GM21619 (cell line): ENCODE measurements around the gene SORCS2.

Experiments
- ATAC-seq: cut with Tn5 transposase; IDR thresholded peaks from one replicate; pipeline ENCODE4 v1.9.1; 2021; ENCODE audit not compliant: unreplicated experiment

SORCS2 gene

GRCh38 chr4:7637139-7637538 is 444.8 kb downstream of the SORCS2 start:
- no peak for ATAC-seq

DNA sequence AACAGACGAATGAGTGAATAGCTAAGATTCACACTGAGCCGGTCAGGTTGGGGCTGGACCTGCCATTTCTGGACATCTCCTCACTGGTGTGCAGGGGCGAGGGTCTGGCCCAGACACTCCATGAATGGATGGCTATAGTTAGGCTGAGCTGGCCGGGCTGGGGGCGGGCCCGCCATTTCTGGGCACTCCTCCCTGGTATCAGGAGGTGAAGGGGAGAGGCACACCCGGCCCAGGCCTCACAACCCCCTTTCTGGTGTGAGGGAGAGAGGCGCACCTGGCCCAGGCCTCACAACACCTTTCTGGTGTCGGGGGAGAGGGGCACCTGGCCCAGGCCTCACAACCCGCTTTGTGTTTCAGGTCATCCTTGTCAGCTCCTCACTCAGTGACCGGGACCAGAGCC is 445.6 kb downstream of the SORCS2 start:
- ATAC-seq, result no peak

GRCh38 chr4:7638489-7638888 is 446.2 kb downstream of the SORCS2 start:
- ATAC-seq, result no peak

GRCh38 chr4:7638984-7639789 is 446.8 kb downstream of the SORCS2 start:
- no peak for ATAC-seq

DNA sequence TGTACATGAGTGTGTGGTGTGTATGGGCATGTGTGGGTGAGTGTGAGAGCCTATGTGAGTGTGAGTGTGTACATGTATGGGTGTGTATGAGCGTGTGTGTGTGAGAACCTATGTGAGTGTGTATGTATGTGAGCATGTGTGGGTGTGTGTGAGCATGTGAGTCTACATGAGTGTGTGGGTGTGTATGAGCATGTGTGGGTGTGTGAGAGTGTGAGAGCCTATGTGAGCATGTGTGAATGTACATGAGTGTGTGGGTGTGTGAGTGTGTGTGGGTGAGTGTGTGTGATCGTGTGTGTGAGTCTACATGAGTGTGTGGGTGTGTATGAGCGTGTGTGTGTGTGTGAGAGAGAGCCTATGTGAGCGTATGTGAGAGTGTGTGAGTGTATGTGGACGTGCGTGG is 447.8 kb downstream of the SORCS2 start:
- no peak for ATAC-seq

DNA sequence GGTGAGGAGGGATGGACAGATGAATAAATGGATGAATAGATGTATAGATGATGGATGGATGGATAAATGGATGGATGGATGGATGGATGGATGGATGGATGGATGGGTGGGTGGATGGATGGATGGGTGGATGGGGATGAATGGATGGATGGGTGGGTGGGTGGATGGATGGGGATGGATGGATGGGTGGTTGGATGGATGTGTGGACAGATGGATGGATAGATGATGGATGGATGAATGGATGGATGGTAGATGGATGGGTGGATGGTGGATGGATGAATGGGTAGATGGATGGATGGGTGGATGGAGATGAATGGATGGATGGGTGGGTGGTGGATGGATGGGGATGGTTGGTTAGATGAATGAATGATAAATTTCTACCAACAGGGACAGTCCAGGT is 449.4 kb downstream of the SORCS2 start:
- ATAC-seq, result no peak

DNA sequence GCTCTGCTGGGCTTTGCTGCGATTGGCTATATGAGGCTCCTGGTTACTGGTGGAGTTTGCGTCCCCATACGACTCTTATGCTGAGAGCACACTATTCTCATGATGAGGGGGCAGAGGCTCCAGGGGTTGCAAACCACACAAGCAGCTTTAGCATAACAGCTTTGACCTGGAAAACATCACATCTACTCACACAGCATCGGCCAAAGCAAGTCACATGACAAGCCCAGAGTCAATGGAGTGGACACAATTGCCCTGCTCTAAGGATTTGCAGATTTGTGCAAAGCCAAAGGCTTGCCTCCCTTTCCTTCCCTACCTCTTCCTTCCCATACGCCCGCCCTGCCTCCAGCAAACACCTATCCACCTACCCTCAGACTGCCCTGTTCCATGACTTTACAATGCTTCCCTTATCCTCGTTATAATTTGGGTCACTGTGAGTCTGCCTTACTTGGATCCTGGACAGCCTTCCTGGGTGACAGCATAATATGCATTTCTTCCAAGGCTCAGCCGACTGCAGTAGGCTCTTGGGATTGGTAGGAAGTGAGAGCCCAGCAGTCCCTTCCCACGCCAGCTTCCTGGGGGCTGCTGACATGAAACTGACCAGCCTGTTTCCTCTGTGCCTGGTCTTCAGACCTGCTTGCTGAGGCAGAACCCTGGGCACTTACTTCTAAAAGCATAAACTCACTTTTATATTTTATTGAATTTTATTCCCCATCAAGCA is 450.6 kb downstream of the SORCS2 start:
- no peak for ATAC-seq

DNA sequence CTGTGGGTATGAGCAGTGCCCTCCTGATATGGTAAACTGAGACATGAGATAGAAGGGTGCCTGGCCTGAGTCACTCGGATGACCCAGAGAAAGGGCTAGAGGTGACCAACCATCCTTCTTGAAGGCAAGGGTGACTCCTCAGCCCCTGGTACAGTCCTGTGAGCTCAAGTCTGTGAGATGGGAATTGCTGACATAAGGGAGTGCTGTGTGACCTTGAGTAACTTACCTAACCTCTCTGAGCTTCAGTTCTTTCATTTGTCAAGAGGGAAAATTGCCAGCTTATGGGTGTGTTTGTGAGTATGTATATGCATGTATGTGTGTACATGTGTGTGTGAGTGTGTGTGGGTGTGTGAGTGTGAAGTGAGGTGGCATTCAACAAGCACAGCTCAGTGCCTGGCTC is 452.8 kb downstream of the SORCS2 start:
- ATAC-seq, result no peak

- ATAC-seq, result no peak
Measured at GRCh38 chr4:7645956-7646355, 453.6 kb downstream of the SORCS2 start.

- ATAC-seq, result no peak
Measured at GRCh38 chr4:7646384-7647061, 454.2 kb downstream of the SORCS2 start.

DNA sequence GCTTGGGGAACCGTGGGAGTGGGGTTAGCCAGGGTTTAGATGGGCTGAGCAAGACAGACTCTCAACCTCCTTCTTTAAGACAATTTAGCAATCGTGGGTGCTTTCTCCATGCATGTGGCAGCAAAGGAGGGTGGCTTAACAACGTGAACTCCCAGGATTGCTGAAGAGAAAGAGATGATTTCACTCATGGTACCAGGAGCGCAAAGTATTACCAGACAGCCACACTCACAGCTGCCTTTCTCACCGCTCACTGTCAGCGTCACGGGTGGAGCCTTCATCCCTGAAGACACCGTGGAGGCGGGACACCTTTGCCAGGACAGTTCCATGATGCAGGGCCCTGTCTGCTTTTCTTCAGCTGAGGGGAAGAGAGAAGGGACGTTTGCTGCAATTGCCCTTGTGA is 454.8 kb downstream of the SORCS2 start:
- no peak for ATAC-seq

GRCh38 chr4:7647600-7648543 is 455.5 kb downstream of the SORCS2 start:
- ATAC-seq, result no peak

DNA sequence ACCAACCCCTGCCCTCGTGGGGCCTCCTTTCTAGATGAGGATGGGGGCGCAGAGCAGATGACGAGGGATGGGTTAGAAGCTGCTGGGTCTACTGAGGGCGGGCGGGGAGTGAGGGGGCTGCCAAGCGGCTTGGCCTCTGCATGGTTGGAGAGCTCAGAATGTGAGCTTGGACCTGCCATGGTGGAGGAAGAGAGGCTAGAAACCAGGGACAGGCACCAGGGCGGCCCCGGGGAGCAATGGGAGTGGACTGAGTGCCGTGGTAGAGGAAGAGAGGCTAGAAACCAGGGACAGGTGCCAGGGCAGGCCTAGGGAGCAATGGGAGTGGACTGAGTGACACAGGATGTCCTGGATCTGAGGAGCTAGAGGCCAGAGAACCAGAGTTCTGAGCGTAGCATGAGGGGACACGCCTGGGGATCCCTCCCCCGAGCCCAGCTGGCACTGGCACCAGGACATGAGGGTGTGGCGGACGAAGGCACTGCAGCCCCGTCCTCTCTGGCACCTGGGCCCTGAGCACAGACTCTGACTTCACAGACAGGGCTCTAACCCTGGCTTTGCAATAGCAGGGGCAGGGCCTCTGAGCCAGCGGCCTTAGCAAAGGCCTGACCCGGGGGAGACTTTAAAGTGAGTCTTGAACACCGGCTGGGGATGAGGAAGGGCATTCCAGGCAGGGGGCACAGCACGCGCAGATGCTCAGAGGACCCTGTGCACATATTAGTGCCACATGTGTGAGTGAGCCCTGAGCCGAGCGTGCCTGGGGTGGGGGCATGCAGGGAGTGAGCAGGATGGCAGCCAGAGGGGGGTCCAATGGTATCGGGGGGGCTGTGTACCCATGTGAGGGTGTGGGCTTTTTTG is 456.4 kb downstream of the SORCS2 start:
- ATAC-seq, result no peak

DNA sequence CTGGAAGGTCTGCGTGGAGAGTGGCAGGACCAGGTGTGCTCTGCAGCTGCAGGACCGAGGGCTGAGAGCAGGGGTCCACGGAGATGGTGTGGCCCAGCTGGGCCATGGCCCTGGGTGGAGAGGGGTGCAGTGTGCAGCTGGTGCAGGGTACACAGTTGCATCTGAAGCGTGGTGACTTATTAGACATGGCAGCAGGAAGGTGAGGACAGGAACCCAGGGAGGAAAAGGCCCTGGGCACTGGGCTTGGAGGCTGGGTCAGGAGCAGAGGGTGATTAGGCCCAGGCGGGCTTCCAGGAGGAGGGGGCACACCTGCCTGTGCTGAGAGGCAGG is 457.0 kb downstream of the SORCS2 start:
- no peak for ATAC-seq

- no peak for ATAC-seq
Measured at GRCh38 chr4:7649741-7650531, 457.6 kb downstream of the SORCS2 start.

DNA sequence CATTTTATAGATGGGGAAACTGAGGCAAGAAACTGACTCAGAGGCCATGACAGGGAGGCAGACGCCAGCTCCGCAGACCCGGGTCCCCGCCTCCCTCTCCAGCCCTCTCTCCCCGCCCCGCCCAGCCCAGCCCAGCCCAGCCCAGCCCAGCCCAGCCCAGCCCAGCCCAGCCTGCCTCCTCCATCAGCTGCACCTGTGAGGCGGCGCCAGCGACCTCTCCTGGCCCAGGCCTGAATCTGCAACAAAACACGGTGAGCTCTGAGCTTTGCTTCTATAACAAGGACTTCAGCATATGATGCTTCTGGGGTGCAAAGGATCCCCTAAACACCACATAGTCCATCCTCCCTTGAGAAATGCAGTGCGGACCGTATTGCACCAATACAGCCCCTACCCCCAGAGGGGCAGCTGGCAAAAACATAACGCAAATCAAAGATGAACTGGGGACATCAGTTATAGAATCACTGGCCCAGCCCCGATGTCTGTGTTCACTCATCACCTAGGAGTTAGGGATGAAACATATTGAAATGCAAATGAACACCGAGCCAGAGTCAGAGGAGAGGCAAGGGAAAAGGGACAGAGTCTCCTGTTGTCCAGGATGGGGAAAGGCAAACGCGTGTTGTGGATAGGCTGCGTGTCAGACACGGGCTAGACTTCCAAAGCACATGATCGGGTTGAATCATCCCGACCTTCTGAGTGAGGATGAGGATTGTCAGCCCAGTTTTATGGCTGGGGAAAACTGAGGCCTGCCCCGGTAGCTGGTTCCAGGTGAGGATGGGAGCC is 458.5 kb downstream of the SORCS2 start:
- ATAC-seq, result no peak

DNA sequence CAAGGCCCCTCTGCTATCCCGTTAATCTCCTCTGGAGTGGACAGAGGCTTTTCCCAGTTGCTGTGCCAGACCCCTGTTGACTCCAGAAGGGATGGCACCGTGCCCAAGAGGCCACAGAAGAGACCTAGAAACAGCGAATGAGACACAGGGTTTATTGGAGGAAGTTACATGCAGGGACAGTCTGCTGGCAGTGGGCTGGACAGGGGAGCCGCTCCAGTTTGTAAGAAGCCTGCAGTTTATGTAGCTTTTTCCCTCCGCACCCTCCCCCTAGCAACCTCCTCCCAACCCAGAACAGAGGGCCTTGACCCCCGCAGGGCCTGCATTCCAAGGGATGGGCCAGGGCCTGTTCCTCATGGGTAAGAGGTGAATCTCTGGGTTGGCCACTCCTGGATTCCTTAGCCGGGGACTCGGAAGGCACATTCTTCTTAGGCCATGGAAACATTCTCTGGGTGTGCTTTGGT is 459.2 kb downstream of the SORCS2 start:
- no peak for ATAC-seq

DNA sequence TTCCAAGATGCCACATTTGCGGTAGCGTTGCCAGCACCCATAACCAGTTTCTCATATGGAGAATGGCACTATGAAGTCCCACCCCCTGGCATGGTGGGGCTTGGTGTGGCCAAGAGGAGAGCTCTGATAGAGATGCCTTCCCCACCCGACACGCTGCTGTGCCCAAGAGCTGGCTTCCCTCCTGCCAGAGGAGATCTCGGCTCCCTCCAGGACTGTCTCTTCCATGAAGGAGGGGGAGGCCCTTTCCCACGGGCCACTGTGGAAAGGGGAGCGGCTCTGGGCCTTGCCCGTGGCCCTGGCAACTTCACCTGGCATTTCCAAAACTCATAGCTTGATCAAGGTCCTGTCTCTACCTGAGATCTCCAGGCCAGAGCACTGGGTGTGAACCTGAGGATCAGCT is 459.7 kb downstream of the SORCS2 start:
- no peak for ATAC-seq
